ENCODE measurements around the gene ZNF263.

- no peak for TF ChIP-seq PRDM4 (tag by site-specific recombination; IDR thresholded peaks at IDR 0.05)
- no peak for TF ChIP-seq CTCF (tag by site-specific recombination; IDR thresholded peaks at IDR 0.05)
- TF ChIP-seq ZNF10 (tag by site-specific recombination; IDR thresholded peaks at IDR 0.05) = no peak
- TF ChIP-seq ZNF513 (tag by site-specific recombination; IDR thresholded peaks at IDR 0.05) = no peak
- no peak for TF ChIP-seq ZNF623 (tag by site-specific recombination; IDR thresholded peaks at IDR 0.05)
- no peak for TF ChIP-seq ZNF24 (tag by site-specific recombination; IDR thresholded peaks at IDR 0.05)
- TF ChIP-seq REST (tag by site-specific recombination; IDR thresholded peaks at IDR 0.05) = no peak
- no peak for TF ChIP-seq ZNF791 (tag by site-specific recombination; IDR thresholded peaks at IDR 0.05)
- no peak for TF ChIP-seq ZNF658 (tag by site-specific recombination; IDR thresholded peaks at IDR 0.05)
- no peak for TF ChIP-seq AEBP2 (tag by site-specific recombination; IDR thresholded peaks at IDR 0.05; ENCODE audit: borderline replicate concordance)
- TF ChIP-seq ZNF274 (IDR thresholded peaks at IDR 0.05; ENCODE audit: low read length) = no peak
- no peak for TF ChIP-seq ZNF274 (tag by site-specific recombination; IDR thresholded peaks at IDR 0.05; ENCODE audit: borderline replicate concordance)
- no peak for TF ChIP-seq ZBTB49 (tag by site-specific recombination; IDR thresholded peaks at IDR 0.05; ENCODE audit: low read depth)
Measured at GRCh38 chr16:3295783-3296182, 12.5 kb downstream of the ZNF263 start.

All from HEK293 (cell line).